Adrenal gland (tissue), 5 donors: ENCODE measurements around the gene FBN3.

Experiments
- CTCF ChIP-seq, 6 experiments: fragments of 450-650 bp in 4 of 6; fragments of 200-600 bp in 2 of 6; sonication (generic) in 1 of 6; IDR thresholded peaks; 1 replicate in 5 of 6; 2 replicates in 1 of 6; pipeline versions ENCODE4 v1.5.1 to v1.8.0; 2016 to 2021; ENCODE audit warnings: antibody characterized with exemption in 6 of 6, mild to moderate bottlenecking in 2 of 6, moderate library complexity in 1 of 6
- POLR2A ChIP-seq, 2 donors: fragments of 450-650 bp; IDR thresholded peaks; one replicate each; pipeline ENCODE4 v1.6.1; 2017; ENCODE audit warnings: antibody characterized with exemption in 2 of 2, mild to moderate bottlenecking in 2 of 2, moderate library complexity in 1 of 2
- donor health status: DM: no; HTN: no; CAD: no.

- TF ChIP-seq CTCF (IDR thresholded peaks at IDR 0.05) (no peak), POLR2A (IDR thresholded peaks at IDR 0.05) (no peak)
These were observed 16.4 kb downstream of the FBN3 start for GRCh38 chr19:8132858-8133458.
